HG02678 (cell line): ENCODE data around the gene BPIFB6.

Experiments used
- ATAC-seq: cut with Tn5 transposase; IDR thresholded peaks from one replicate; pipeline ENCODE4 v1.9.1; 2021; ENCODE audit warnings: mild to moderate bottlenecking, moderate library complexity; ENCODE audit not compliant: unreplicated experiment

BPIFB6 gene

GRCh38 chr20:33015700-33016580 is 15.5 kb upstream of the BPIFB6 start:
- no peak for ATAC-seq

GRCh38 chr20:33016581-33017109 is 14.8 kb upstream of the BPIFB6 start:
- ATAC-seq: no peak

DNA sequence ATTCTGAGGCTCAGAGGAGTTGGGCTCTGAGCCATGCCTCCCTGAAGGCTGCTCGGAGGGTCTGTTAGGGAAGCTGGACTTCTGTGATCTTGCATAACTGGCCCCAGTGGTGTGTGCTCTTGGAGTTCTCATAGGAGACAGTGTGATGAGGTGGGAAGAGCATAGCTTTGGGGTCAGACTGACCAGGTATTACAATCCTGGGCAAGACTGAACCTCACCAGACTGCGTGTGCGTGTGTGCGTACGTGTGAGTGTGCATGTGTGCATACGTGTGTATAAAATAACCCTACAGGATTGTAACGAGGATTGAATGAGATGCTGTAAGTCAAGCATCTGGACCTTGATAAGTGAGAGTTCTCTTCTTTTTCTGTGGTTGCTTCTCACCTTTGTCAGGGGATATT is 13.9 kb upstream of the BPIFB6 start:
- no peak for ATAC-seq

GRCh38 chr20:33018169-33018931 is 13.1 kb upstream of the BPIFB6 start:
- ATAC-seq: no peak

DNA sequence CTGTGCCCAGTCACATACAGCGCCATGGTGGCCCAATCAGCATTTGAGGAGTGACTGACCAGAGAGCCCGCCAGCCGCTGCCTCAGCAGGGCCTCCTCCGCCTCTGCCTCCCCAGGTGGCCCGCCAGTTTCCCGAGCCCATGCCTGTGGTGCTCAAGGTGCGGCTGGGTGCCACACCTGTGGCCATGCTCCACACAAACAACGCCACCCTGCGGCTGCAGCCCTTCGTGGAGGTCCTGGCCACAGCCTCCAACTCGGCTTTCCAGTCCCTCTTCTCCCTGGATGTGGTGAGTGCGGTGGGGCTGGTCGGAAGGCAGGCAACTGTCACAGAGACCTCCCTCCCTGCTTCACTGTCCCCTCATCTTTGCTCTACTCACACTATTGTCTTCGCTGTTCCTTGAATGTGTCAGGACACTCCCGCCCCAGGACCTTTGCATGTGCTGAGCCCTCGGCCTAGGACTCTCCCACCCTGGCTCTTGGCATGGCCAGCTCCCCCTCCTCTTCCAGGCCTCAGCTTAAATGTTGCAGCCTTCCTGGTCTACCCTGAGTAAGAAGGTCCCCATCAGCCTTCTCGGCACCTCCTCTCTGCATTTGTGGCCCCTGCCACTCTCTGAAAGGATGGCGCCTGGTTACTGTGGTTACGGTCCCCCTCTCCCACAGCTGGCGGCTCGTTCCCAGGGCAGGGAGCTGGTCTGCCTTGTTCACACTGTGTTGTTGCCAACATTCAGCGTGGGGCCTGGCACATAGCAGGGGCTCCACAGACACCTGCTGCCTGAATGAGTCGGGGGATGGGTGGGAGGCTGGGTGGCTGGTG is 11.8 kb upstream of the BPIFB6 start:
- no peak for ATAC-seq

DNA sequence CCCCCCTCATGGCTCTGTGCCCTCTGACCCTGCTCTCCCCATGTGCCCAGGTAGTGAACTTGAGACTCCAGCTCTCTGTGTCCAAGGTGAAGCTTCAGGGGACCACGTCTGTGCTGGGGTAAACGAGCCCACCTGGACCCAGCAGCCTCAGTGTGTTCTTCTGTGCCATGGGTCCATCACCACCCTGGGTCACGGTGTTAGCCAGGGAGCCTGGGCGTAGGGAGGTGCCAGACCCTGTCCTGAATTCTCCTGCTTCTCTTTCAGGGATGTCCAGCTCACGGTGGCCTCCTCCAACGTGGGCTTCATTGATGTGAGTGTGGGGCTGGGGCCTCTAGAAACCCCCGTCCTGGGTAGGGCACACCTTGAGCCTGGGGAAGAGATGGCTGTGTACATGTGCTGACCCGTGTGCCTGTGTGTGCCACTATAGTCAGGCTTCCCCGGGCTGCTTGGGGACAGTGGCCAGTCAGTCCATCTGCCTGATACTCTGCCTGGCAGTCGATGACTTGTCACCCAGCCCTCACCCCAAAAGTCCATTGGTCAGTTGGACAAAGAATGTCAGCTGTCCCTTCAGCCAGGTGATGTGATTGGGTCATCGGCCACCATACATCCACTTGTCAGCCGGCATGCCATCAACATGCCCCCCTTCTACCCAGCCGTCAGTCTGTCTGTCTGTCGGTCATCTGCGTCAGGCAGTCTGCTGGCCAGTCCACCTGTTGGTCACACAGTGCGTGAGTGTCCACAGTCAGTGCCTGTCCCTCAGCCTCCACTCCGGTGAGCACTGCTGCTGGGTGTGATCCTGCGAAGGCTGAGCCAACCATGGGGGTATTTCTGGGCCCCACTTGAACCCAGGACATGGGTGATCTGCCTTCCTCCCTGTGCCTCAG is 10.9 kb upstream of the BPIFB6 start:
- no peak for ATAC-seq

DNA sequence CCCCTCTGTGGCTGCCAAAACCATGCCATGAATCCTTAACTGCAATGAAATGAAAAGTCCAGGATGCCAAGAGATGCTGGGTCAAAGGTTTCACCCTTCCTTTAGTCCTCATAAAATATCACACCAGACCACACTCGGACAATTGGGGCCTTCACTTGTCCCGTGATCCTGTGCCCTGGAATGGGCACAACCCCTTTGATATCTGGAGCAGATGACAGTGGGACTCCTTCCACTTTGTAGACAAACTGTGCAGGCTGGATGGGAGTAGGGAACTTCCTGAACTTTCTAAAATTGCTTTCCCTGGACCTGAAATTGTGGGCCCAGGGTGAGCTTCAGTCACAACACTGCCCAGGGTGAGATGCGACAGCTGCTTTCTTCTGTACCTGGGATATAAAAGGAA is 9.6 kb upstream of the BPIFB6 start:
- no peak for ATAC-seq

DNA sequence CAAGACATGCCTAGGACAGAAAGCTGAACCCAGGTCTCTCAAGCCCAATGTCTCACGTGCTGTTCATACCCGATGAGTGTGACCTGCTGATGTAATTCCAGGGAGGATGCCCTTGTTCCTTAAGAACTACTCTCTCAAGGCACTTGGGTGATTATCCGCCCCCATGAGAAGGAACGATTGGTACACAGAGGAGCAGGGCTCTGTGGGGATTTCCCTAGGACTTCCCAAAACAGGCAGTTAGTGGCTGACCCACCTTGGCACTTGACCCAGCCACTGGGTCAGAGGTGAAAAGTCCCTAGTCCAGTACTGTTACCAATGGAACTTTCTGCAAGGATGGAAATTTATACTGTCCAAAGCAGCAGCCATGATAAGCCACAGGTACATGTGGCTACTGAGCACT is 9.2 kb upstream of the BPIFB6 start:
- no peak for ATAC-seq

DNA sequence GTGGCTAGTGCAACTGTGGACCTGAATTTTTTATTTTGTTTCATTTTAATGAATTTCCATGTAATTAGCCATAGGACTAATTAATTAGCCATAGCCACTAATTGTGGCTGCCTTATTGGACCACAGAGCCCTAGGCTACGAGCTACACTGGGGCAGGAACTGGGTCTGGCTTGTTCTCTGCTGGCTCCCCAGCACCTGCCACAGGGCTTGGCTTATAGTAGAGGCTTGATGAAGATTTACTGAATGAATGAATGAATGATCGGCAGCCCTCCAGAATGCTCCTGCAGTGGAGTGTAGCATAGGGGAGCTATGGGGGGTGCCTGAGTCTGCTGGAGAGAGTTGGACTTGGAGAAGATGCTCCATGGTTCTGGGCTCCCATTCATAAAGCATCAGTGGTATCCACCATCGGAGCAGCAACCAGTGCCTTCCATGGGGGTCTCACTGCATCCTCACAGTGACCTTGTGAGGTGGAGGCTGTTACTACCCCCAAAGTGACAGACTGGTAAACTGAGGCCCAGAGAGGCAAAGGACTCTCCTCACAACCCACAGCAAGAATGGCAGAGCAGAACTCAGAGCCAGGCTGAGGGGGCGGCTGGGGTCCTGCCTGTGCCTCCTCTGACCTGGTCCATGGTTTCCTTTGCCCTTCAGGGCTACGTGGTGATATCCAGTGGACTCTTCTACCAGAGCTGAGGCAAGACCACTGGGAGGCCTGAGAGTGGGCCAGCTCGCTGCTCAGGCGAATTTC is 8.6 kb upstream of the BPIFB6 start:
- ATAC-seq: no peak

GRCh38 chr20:33023439-33024242 is 7.8 kb upstream of the BPIFB6 start:
- no peak for ATAC-seq

DNA sequence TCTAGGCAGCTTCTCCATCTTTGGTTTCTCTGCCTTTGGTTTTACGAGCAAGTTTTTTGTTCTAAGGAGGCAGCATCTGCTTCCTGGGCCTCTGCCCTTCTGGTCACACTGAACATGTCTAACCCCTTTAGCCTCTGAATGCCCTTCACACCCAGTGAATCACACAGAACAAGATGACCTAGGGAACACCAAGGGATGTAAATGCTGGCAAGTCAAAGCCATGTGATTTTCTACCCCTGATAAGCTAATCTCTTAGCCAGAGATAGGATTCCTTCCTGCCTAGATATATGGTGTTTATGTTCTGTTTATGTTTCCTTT is 7.2 kb upstream of the BPIFB6 start:
- no peak for ATAC-seq

DNA sequence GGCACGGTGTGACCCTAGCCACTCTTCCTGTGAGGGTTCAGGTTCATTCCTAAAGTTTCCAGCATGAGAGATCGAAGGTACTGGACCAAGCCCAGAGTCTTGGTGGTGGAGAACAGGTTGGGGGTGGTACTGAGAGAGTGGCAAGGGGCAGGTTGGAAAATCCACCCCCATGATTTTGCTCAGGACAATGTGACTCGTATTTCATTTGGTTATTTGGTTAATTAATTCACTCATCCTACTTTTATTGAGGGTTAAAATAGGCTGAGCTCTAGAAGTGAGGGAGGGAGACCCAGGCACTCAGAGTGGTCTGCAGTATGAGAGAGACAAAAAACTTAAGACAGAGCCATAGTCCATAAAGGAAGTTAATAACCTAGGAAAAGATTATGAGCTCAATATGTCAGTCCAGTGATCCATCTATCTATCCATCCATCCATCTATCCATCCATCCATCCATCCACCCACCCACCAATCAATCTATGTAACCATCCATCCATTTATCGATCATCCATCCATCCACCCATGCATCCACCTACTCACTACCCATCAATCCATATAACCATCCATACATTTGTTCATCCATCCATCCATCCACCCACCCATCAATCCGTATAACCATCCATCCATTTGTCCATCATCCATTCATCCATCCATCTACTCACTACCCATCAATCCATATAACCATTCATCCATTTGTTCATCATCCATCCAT is 6.7 kb upstream of the BPIFB6 start:
- ATAC-seq: no peak

DNA sequence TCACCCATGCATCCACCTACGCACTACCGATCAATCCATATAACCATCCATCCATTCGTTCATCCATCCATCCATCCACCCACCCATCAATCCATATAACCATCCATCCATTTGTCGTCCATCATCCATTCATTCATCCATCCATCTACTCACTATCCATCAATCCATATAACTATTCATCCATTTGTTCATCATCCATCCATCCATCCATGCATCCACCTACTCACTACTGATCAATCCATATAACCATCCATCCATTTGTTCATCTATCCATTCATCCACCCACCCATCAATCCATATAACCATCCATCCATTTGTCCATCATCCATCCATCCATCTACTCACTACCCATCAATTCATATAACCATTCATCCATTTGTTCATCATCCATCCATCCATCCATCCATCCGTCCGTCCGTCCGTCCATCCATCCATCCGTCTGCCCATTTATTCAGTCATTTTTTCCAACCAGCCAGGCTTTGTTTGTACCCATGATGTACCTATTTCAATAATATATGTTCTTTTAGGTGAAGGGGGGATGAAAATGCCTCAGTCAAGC is 6.1 kb upstream of the BPIFB6 start:
- no peak for ATAC-seq

DNA sequence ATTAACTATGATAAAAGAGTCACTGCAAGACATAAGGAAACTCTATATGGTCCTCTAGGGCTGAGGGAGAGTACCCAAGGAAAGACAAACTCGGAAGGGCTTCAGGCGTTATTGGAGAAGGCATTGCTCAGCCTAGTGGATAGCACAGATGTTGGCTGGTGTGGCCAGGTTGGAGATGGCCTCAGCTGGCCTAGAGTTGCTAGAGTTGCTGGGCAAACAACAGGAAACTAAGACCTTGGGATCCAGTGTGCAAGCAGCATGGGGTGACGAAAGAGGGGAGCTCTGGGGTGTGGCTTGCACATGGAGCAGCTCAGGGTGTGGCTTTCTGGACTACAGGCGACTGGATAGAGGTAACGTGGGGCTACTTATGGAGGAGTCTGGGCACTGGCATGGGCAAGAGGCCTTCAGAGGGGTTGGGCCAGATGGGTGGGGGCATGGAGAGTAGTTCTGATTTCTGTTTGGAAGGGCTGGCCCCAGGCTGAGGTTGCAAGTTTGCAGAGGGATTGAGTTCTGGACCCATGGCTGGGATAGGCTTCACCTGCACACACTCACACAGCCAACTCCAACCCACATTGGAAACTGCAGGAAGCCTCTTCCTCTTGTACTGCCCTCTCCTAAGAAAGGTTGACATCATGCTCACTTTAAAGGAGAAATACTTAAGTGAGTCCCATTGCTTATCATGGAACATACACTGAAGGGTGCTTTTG is 5.2 kb upstream of the BPIFB6 start:
- no peak for ATAC-seq

DNA sequence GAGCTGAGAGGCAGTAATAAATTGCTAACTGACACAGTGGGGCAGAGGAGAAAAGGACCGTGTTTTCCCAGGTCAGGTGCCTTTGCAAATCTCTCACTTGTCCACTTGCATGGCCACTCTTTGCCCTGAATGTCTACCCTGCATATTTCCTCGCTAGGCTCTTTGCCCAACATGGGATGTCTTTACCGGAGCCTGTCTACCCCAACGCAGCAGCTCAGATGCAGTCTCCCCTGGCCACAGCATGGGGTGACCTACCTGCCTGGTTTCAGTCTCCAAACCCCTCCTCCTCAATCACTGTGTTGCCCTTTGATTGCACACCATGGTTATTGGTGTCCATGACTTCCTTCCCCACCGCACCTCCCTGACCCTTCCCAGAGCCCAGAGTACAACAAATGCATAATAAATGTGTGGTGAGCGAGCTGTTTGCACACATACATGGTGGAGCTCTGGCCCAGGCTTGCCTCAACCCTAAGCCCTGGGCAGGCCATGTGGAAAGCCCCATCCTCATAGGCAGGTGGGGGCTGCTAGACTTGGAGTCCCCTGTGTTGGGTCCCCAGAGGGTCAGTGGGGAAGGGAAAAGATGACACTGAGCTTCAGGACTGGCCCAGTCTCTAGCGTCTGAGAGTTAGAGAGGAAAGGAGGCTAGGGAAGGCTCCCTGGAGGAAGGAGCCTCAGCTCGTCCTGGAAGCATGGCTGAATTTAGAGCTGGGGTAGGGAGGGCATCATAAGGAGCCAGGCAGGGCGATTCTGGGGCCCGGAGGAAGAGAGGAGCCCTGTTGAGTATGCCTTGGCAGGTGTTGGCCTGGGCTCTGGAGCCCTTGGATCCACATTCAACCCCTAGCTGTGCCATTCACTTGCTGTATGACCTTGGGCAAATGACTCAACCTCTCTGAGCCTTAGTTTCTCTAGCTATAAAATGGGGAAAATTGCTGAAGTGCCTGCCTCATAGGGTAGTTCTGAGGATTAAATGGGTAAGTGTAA is 4.4 kb upstream of the BPIFB6 start:
- ATAC-seq: no peak
